Heart left ventricle (tissue), 16 donors: ENCODE data around the gene ATF7IP. TPM values are rescaled to one million over a fixed set of nuclear protein-coding genes. Genes with fewer than 3 reads are reported as not detected.

ENCODE experiments used
- ATAC-seq, 4 donors: fragments of 200-7000 bp; cut with Tn5 transposase; one replicate each; pipeline ENCODE4 v1.9.1; 2020 to 2022; ENCODE audit warnings: moderate library complexity in 4 of 4, mild to moderate bottlenecking in 3 of 4, moderate number of reproducible peaks in 1 of 4
- DNase-seq, 5 donors: peaks; one replicate each; pipeline ENCODE4 v3.0.0-alpha.2; 2020
- H3K27ac ChIP-seq, 12 donors: fragments of 200-600 bp; sonication (generic) in 4 of 12; one replicate each; pipeline versions ENCODE4 v1.5.0 to v1.8.0; 2016 to 2022; ENCODE audit warnings: mild to moderate bottlenecking in 2 of 12
- H3K27me3 ChIP-seq, 9 donors: fragments of 200-600 bp; sonication (generic) in 2 of 9; one replicate each; pipeline versions ENCODE4 v1.5.1 to v1.8.0; 2016 to 2022; ENCODE audit warnings: mild to moderate bottlenecking in 3 of 9
- H3K36me3 ChIP-seq, 9 donors: fragments of 200-600 bp; sonication (generic) in 2 of 9; one replicate each; pipeline versions ENCODE4 v1.5.0 to v1.8.0; 2018 to 2022; ENCODE audit warnings: mild to moderate bottlenecking in 2 of 9
- H3K4me1 ChIP-seq, 12 donors: fragments of 200-600 bp; sonication (generic) in 4 of 12; one replicate each; pipeline versions ENCODE4 v1.5.0 to v1.8.0; 2016 to 2022; ENCODE audit warnings: mild to moderate bottlenecking in 3 of 12
- H3K4me3 ChIP-seq, 12 donors: fragments of 200-600 bp; sonication (generic) in 4 of 12; one replicate each; pipeline versions ENCODE4 v1.5.0 to v1.8.0; 2017 to 2022; ENCODE audit warnings: mild to moderate bottlenecking in 9 of 12, moderate library complexity in 4 of 12
- H3K9me3 ChIP-seq, 12 donors: fragments of 200-600 bp; sonication (generic) in 4 of 12; one replicate each; pipeline versions ENCODE4 v1.5.0 to v1.8.0; 2016 to 2022; ENCODE audit warnings: mild to moderate bottlenecking in 1 of 12
- POLR2A ChIP-seq, 2 donors: fragments of 450-650 bp; IDR thresholded peaks; one replicate each; pipeline ENCODE4 v1.6.1; 2017; ENCODE audit warnings: antibody characterized with exemption in 2 of 2, mild to moderate bottlenecking in 2 of 2, moderate library complexity in 2 of 2
- WGBS, 4 donors: extraction: QIAGEN DNeasy Blood & Tissue Kit in 2 of 4; methylation state at CpG; one replicate each; pipeline versions ENCODE4 v1.1.5 to v1.1.7; 2013 to 2018; 5-methylcytosine and 5-hydroxymethylcytosine counted together
- intact Hi-C, 10 donors: fragments of 100-400 bp; cut with DNase I; formaldehyde crosslinking; loops; one replicate each; pipeline versions ENCODE4 v1.11.1 to v1.14.2; 2022
- polyA plus RNA-seq, 2 donors: library from polyadenylated mRNA; stranded (reverse); fragments of 200-250 nt; gene quantifications; one replicate each; pipeline ENCODE4 v1.2.3, GENCODE V29; 2013
- total RNA-seq, 9 donors: library from RNA; depleted of rRNA in 2 of 9; stranded (reverse); fragments of >200 nt in 2 of 9; fragmentation: NEBNext Ultra II Directional in 3 of 9; extraction: Animal tissue kit (Norgen Biotek cat#: 25700) in 3 of 9; gene quantifications; one replicate each; pipeline versions ENCODE4 v1.1.0 to v1.2.4, GENCODE V29; 2016 to 2023
- TF ChIP-seq, protein P1 (sequence below), 12 donors: fragments of 200-600 bp; sonication (generic) in 4 of 12; IDR thresholded peaks; one replicate each; pipeline versions ENCODE4 v1.5.0 to v1.8.0; 2018 to 2022; ENCODE audit warnings: antibody characterized with exemption in 12 of 12, mild to moderate bottlenecking in 5 of 12
- donor health status: ischemic (EF 13 %, LVEDD 7.1; RV severe dilation, severe dysfunction).
- donor health status: healthy with polysubstance abuse.
- donor health status: DM: no; HTN: yes; CAD: no.
- donor health status: DM: no; HTN: no; CAD: no.
- donor health status: ischemic (EF 25% LVEDD 6.9; RV normal size, moderate dysfunction).
- donor health status: ischemic (EF 25% LVEDD 5.7; RV mildly dilated, moderate dysfunction).
- donor health status: healthy.
- donor health status: DM: yes; HTN: yes; CAD: no.
- donor health status: ischemic (EF 35%, LVEDD 5.7; RV mildly dilated, moderate dysfunction).
- donor health status: nonischemic (EF 11% LVEDD 7.7; RV severe dilation, severe dysfunction).
- donor health status: DM: yes; HTN: yes; CAD: no.
- donor health status: PGD.
- donor health status: ischemic (EF 29% LVEDD 5.4; RV normal size, mild dysfunction).
- donor health status: nonischemic (EF 23%, LVEDD 6.1; RV moderate dilation, normal function).

ATF7IP gene
- total and polyA plus RNA-seq, 11 donors, result 7.7 to 82.4 (median 55.0) TPM

DNA sequence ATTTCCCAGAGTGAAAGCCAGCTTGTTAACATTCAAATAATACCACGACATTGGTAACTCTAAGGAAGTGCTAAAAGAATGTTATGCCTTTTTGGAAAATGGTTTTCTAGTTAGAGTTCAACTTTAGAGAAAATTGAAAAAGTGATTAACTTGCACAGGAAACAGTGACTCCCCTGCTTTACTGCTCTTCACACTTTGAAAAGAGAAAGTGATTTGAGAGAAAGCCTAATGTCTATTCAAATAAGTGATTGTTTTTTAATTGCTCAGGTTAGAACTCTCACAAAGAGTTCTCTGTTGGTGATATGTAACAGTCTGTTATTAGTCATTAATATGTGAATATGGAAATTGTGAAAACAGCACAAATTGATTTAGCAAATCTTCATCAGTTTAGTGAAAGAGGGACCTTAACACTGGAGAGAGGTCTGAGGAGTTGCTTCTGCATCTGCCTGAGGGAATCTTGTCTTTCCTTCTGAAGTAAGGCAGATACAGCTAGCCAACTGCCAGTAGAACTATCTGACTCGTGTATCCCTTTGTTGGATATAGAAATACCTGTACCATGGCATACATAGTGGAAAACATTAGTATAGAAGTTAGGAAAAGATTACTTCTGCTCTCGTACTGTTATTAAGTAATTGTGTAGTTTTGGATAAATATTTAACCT lies 25.5 kb downstream of the ATF7IP start:
- intact Hi-C loops, result no loop called here
- DNase-seq, result no peak
- peak overlapping the region in 7 of 12 donors; percentile 3 to 75 (median 13) for H3K27ac ChIP-seq
- no peaks in the 10 kb centered on the region for H3K27me3 ChIP-seq
- H3K4me1 ChIP-seq, result peaks cover 0 to 83% (median 31%) of the 10 kb centered on the region in 12 donors
- peaks cover 0 to 12% (median 0%) of the 10 kb centered on the region in 9 donors for H3K36me3 ChIP-seq
- TF ChIP-seq POLR2A (IDR thresholded peaks at IDR 0.05), result no peak
- TF ChIP-seq, protein P1, sequence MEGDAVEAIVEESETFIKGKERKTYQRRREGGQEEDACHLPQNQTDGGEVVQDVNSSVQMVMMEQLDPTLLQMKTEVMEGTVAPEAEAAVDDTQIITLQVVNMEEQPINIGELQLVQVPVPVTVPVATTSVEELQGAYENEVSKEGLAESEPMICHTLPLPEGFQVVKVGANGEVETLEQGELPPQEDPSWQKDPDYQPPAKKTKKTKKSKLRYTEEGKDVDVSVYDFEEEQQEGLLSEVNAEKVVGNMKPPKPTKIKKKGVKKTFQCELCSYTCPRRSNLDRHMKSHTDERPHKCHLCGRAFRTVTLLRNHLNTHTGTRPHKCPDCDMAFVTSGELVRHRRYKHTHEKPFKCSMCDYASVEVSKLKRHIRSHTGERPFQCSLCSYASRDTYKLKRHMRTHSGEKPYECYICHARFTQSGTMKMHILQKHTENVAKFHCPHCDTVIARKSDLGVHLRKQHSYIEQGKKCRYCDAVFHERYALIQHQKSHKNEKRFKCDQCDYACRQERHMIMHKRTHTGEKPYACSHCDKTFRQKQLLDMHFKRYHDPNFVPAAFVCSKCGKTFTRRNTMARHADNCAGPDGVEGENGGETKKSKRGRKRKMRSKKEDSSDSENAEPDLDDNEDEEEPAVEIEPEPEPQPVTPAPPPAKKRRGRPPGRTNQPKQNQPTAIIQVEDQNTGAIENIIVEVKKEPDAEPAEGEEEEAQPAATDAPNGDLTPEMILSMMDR (IDR thresholded peaks at IDR 0.05), result no peak
- no peak for ATAC-seq
- WGBS, 4 donors, result 7 to 18% (median 10%) methylated on average over 3 of the region's 3 CpGs
- H3K4me3 ChIP-seq, result peak overlapping the region in 1 of 12 donors; percentile 2
- H3K9me3 ChIP-seq, result peaks cover 0 to 17% (median 0%) of the 10 kb centered on the region in 12 donors

DNA sequence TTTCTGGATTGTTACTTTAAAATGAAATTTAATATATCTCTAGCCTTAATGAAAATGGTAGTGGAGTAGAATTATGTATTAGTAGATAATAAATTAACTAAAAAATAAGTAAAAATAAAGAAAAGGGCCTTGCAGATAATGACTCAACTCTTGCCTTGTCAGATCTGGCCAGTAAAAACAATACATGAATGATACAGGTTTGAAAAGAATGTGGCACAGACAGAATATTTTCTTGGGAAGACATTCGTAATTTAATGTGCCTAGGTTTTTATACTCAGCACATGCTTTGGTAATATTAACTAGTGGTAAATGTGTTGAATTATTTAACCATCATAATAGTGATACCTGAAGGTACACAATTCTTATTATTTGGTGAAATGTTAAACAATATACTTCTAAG lies 28.3 kb downstream of the ATF7IP start:
- 12 to 35% (median 27%) methylated on average over 1 of the region's 1 CpG for WGBS, 4 donors

DNA sequence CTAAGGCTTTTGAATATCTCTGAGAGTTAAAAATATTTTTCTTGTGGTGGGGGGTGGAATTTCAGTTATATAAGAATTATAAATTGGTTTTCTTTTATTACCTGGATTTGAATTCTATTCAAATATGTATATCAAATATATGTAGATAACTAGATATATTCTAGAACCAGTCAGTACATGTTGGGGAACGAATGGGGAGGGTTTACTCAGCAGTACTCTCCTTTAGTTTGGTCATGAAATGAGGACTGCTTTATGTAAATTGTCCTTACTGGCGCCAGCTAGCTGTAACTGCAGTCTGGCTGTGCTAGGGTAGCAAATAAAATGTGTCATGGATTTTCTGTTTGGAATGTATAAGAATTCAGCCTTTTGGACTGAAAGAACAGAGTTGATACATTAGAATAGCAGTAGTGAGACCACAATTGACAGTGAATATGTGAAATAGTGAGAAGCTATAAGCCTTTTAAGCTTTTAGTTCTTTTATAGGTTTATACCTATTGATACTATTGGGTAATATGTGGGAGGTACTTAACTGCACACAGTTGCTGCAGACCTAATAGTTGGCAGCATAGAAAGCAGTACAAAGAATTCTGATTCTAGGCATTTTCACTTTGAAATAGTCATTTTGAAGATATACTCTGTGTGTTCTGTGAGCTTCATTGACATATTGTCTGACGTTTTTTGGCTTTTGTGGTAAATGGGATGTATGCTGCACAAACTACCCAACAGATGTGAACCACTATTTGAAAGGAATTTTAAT lies 29.0 kb downstream of the ATF7IP start:
- ATAC-seq, result peak; percentile 91 to 94 (median 93)
- peak in 1 of 5 donors; percentile 27 for DNase-seq
- Histone ChIP-seq H3K36me3 (peaks cover 0 to 13% (median 0%) of the 10 kb centered on the region in 9 donors), H3K4me1 (peaks cover 0 to 81% (median 32%) of the 10 kb centered on the region in 12 donors), H3K27ac (peak overlapping the region in 11 of 12 donors; percentile 13 to 78 (median 61)), H3K27me3 (no peaks in the 10 kb centered on the region), H3K9me3 (peaks cover 0 to 29% (median 10%) of the 10 kb centered on the region in 12 donors), H3K4me3 (peak overlapping the region in 9 of 12 donors; percentile 3 to 39 (median 24))
- intact Hi-C loops, result loop anchor here in 1 of 10 donors (1.0 kb wide), 1 partner anchor 10 kb away; no protein-coding TSS in a partner anchor
- 3 to 5% (median 4%) methylated on average over 3 of the region's 3 CpGs for WGBS, 4 donors
- TF ChIP-seq, protein P1 (IDR thresholded peaks at IDR 0.05), result peak in 7 of 12 donors; percentile 9 to 31 (median 25)
- TF ChIP-seq POLR2A (IDR thresholded peaks at IDR 0.05), result no peak

More for the DNA sequence above, 28.3 kb downstream of the ATF7IP start:
- Histone ChIP-seq H3K4me3 (peak overlapping the region in 7 of 12 donors; percentile 11 to 39 (median 24)), H3K4me1 (peaks cover 0 to 88% (median 32%) of the 10 kb centered on the region in 12 donors), H3K9me3 (peaks cover 0 to 22% (median 3%) of the 10 kb centered on the region in 12 donors), H3K27me3 (no peaks in the 10 kb centered on the region), H3K36me3 (peaks cover 0 to 9% (median 0%) of the 10 kb centered on the region in 9 donors), H3K27ac (peak overlapping the region in 11 of 12 donors; percentile 13 to 78 (median 61))
- DNase-seq, result no peak
- no peak for TF ChIP-seq POLR2A (IDR thresholded peaks at IDR 0.05)
- TF ChIP-seq, protein P1 (IDR thresholded peaks at IDR 0.05), result no peak
- intact Hi-C loops, result loop anchor here in 1 of 10 donors (1.0 kb wide), 1 partner anchor 9 kb away; no protein-coding TSS in a partner anchor
- no peak for ATAC-seq
